HS-5 (cell line): ENCODE data around the gene FAM118A.

Experiments used
- DNase-seq: peaks from one replicate; pipeline ENCODE4 v3.0.0-alpha.2; 2012; ENCODE audit warnings: low read depth

FAM118A gene

DNA sequence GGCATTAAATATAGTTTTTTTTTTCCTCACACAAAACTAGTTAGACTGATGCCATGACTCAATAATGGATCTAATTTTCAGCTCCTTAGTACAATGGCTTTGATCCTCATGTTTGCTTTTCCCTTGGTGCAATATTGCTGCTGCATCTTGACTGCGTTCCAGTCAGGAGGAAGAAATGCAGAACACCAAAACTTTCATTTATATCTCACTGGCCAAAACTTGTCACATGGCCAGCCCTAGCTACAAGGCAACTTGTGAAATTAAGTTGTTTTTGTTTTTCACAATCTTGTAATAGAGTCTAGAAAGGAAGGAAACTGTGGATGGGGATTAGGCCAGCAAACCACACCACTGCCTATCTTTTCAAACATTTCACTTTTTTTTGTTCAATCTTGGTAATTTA lies 67.0 kb downstream of the FAM118A start:
- DNase-seq, result no peak

DNA sequence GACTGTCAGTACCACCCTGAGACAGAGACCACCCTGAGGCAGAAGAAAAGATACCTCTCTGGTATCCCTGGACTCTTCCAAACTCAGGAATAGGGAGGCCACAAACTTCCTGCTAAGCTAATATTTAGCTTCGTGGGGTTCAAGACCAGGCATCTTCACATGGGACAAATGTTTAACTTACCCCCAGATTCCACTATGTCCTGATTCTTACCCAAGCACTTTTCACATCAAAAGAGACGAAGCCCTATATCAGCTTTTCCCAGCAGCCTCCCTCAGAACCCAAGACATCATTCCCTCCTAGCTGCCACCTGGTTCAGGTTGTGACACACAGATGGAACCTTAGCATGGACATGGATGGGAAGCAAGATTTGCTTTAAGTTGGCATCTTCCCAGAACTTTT lies 71.6 kb downstream of the FAM118A start:
- DNase-seq, result no peak

DNA sequence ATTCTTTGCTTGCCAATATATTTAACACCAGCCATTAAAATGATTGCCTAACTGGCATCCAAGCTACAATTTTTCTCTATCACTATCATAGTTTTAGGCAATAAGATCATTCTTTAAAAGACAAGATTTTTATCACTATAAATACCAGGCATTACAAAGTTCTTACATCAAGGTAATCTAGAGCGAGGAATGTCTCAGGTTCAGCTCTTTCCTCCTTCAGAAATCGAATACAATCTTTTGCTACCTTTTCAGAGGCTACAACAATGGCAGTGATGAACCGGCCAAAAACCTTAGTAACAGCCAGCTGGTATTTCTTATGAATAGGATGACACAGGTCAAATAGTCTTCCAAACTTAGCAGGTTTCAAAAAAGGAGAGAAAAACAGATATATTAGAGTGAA lies 79.8 kb downstream of the FAM118A start:
- no peak for DNase-seq
